DMS53 treated with DMSO at 0.1 percent for 48 hours (cell line): ENCODE measurements around the gene GLYR1.
A peak's percentile ranks its signal among the peaks of the same experiment; 100 is the strongest.

Experiments
- DNase-seq: peaks from one replicate; lab custom pipeline; 2025; ENCODE audit not compliant: unreplicated experiment; lab: John Stamatoyannopoulos, UW

The GLYR1 gene

DNA sequence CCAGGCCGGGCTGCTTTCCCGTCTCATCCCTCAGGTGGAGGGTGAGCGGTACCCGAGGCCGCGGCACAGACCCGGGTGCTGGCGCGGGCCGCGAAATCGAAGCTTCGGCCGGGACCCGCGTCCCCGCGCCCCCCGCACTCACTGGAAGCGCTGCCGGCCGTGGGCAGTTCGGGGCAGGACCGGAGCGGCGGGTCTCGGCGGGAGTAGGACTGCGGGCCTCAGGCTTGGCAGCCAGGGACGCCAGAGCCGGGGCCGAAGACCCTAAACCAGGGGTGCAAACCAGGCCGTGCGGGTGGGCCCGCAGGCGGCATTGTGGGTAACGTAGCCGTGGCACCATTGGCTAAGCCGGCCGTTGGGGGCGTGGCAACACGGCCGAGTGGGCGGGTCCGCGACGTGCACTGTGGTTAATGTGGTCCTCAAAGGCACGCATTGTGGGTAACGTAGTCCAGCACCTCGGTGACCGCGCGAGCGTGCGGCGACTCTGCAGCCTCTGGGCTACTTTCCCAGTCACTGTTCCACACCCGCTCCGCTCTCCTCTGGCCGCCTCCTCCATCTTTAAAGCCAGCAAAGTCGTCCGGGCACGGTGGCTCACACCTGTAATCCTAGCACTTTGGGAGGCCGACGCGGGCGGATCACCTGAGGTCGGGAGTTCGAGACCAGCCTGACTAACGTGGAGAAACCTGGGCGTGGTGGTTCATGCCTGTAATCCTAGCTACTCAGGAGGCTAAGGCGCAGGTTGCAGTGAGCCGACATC, 80.0 kb downstream of the GLYR1 start, which contains the start of gene ZNF500:
ZNF500 (minus strand) TSS at position 288 of the 754 bp plus-strand sequence. CDS start 1,184 bp downstream, outside the sequence.
- peak; percentile 77 for DNase-seq

DNA sequence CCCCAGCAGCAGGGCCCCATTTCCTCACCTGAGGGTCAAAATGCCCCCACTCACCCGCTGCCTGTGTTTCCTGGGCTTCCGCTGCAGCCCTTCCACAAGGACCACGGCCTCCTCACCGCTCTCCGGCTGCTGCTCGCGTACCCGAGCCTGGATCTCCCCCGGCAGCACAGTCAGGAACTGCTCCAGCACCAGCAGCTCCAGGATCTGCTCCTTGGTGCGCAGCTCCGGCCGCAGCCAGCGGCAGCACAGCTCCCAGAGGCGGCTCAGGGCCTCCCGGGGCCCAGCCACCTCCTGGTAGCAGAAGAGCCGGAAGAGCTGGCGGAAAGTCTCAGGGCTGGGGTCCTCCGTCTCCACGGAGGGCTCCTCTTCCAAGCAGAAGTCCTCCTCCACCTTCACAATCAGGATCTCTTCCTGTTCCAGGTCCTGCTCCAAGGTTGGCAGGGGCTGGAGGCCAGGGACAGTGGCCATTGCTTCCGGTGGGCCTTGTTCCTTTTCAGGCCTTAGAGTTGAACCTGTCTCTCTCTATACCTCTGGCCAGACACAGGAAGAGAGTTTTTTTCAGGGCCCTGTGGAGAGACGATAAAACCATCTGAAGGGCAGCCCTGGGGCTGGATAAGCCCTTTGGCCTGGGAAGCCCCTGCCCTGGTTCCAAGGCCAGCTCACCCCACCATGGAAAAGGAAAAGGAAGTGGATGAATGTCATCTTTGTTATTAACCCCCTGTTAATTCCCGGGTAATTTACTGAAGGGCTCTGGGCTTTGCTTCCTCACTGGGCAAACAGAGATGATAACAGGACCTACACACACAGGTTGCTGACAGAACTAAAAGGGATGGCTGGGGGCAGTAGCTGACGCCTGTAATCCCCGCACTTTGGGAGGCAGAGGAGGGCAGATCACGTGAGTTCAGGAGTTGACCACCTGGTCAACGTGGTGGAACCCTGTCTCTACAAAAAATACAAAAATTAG, 81.3 kb downstream of the GLYR1 start:
- no peak for DNase-seq

DNA sequence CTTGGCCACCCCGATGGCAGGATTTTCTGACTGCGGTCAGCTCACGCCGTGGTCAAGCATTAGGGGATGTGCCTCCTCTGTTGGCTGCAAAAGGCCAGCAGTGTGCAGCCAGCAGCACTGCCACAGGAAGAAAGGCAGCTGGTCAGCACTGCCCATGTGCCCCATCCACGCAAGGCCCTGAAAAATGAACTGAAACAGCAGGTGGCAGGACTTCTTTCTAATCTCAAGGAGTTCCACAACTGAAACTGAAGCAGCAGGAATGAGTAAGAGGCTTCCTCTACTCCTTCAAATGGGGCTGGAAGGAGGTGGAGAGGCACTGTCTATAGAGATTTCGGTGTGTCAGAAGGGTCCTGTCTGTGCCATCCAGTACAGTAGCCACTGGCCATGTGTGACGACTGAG, 83.3 kb downstream of the GLYR1 start:
- DNase-seq: no peak

DNA sequence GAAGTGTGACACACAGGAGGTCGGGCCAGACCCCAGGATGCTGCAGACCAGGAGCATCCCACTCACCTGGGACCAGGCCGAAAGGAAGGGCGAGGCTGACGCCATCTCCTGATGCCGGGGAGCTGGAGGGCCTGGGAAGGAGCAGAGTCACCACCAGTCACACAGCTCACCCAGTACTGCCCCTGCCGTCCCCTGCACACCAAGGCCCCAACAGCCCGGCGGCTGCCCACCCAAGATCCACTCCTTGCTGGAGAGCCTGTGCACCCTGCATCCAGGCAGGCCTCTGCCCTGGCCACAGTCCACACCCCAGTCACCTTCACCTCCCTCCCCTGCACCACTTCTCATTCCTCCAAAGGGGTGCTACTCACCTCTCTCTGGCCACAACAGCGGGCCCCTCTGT, 84.9 kb downstream of the GLYR1 start:
- no peak for DNase-seq

DNA sequence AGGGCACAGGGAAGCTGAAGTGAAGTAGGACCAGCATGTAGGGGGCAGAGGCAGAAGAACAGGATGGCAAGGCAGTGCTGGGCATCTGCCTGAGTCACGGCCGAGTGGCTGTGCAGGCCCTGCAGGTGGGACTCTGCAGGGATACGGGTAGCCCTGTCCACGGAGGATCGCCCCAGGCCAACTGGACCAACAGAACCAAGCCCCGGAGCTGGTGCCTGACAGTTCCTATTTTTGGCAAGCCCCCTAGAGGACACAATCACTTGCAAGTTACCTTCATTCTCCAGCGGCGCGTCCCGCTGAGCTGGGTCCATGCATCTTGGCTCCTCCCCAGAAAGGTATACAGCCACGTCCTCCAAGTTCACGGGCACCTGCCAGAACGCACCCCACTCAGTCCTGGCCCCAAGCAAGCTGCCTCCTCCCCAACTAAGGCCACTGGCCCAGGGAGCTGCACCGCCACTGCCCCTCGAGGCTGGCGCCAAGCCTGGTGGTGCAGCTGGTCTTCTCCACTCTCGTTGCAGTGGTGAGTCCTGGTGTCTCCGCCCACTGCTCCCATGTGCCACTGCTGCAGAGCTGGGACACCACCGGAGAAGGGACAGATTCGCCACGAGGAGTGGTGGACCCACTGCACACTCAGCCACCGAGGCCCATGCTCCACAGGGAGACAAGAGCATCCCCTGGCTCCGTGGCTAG, 86.7 kb downstream of the GLYR1 start:
- DNase-seq: no peak

DNA sequence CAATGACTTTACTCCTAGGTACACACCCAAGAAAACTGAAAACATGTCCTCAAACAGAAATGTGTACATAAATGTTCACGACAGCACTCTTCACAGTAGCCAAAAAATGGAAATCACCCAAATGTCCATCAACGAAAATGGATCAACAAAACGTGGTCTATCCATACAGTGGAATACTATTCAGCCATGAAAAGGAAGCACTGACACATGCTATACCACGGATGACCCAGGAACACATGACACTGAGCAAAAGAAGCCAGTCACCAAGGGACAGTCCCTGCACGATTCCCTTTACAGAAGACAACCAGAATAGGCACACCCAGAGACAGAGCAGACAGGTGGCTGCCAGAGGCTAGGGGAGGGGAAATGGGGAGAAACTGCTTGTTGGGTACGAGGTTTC, 91.4 kb downstream of the GLYR1 start:
- DNase-seq: no peak

DNA sequence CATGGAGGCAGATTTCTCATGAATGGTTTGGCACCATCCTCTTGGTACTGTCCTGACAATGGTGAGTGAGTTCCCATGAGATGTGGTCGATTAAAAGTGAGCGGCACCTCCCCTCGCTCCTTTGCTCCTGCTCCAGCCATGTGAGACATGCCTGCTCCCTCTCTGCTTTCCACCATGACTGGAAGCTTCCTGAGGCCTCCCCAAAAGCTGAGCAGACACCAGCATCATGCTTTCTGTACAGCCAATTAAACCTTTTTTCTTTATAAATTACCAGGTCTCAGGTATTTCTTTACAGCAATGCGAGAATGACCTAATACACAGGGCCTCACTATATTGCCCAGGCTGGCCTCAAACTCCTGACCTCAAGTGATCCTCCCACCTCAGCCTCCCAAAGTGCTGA, 92.2 kb downstream of the GLYR1 start:
- DNase-seq: no peak

DNA sequence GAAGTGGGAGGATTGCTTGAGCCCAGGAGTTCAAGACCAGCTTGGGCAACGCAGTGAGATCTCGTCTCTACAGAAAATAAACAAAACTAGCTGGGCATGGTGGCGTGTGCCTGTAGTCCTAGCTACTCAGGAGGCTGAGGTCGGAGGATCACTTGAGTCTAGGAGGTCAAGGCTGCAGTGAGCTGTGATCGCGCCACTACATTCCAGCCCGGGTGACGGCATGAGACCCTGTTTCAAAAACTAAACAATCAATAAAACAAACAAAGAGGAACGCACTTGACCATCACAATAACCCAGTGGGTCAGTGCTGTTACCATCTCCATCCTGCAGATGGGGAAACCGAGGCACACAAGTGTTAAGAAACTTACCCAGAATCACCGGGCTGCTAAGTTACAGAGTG, 93.9 kb downstream of the GLYR1 start:
- DNase-seq: no peak
